Measurements from ENCODE around the gene OBSCN. TPM values are rescaled to one million over a fixed set of nuclear protein-coding genes. Genes with fewer than 3 reads are reported as not detected.
"Not testable (repeated sequence)": the region's sequence is repeated elsewhere in the genome, so short reads cannot be mapped to it uniquely, and the experiment has no call there.

OBSCN gene
- total RNA-seq, 1 donor from 2014 or later, result 15.2 TPM

GRCh38 chr1:228264090-228264829 is 56.4 kb downstream of the OBSCN start:
- no peak for TF ChIP-seq CTCF (IDR thresholded peaks at IDR 0.05)
- peaks cover 7% of the 10 kb centered on the region for H3K36me3 Mint-ChIP-seq (ENCODE audit: unreplicated experiment)
- no peaks in the 10 kb centered on the region for H3K4me1 Mint-ChIP-seq (ENCODE audit: unreplicated experiment)
- H3K4me3 Mint-ChIP-seq (ENCODE audit: unreplicated experiment), result no peak overlapping the region
- H3K9me3 Mint-ChIP-seq (ENCODE audit: unreplicated experiment), result peaks cover 11% of the 10 kb centered on the region
- no peak overlapping the region for H3K27ac Mint-ChIP-seq (ENCODE audit: unreplicated experiment)
- no peaks in the 10 kb centered on the region for H3K27me3 Mint-ChIP-seq (ENCODE audit: unreplicated experiment)
- DNase-seq (ENCODE audit: extremely low spot score, unreplicated experiment), result peak; percentile 68

GRCh38 chr1:228265167-228265566 is 57.3 kb downstream of the OBSCN start:
- peak; percentile 42 for TF ChIP-seq CTCF (IDR thresholded peaks at IDR 0.05)
- DNase-seq (ENCODE audit: extremely low spot score, unreplicated experiment), result no peak
- Mint-ChIP-seq H3K4me1 (ENCODE audit: unreplicated experiment) (no peaks in the 10 kb centered on the region), H3K4me3 (ENCODE audit: unreplicated experiment) (no peak overlapping the region), H3K9me3 (ENCODE audit: unreplicated experiment) (peaks cover 11% of the 10 kb centered on the region), H3K27me3 (ENCODE audit: unreplicated experiment) (no peaks in the 10 kb centered on the region), H3K27ac (ENCODE audit: unreplicated experiment) (no peak overlapping the region), H3K36me3 (ENCODE audit: unreplicated experiment) (peaks cover 7% of the 10 kb centered on the region)

- no peaks in the 10 kb centered on the region for H3K4me1 Mint-ChIP-seq (ENCODE audit: unreplicated experiment)
- TF ChIP-seq CTCF (IDR thresholded peaks at IDR 0.05), result no peak
- H3K27ac Mint-ChIP-seq (ENCODE audit: unreplicated experiment), result no peak overlapping the region
- H3K27me3 Mint-ChIP-seq (ENCODE audit: unreplicated experiment), result no peaks in the 10 kb centered on the region
- H3K9me3 Mint-ChIP-seq (ENCODE audit: unreplicated experiment), result no peaks in the 10 kb centered on the region
- H3K36me3 Mint-ChIP-seq (ENCODE audit: unreplicated experiment), result peaks cover 3% of the 10 kb centered on the region
- no peak overlapping the region for H3K4me3 Mint-ChIP-seq (ENCODE audit: unreplicated experiment)
- peak; percentile 75 for DNase-seq (ENCODE audit: extremely low spot score, unreplicated experiment)
Observed at GRCh38 chr1:228267962-228268880, 60.4 kb downstream of the OBSCN start.

- Mint-ChIP-seq H3K27me3 (ENCODE audit: unreplicated experiment) (no peaks in the 10 kb centered on the region), H3K36me3 (ENCODE audit: unreplicated experiment) (peaks cover 3% of the 10 kb centered on the region), H3K4me3 (ENCODE audit: unreplicated experiment) (no peak overlapping the region), H3K4me1 (ENCODE audit: unreplicated experiment) (no peaks in the 10 kb centered on the region), H3K27ac (ENCODE audit: unreplicated experiment) (no peak overlapping the region), H3K9me3 (ENCODE audit: unreplicated experiment) (no peaks in the 10 kb centered on the region)
- peak; percentile 76 for DNase-seq (ENCODE audit: extremely low spot score, unreplicated experiment)
- TF ChIP-seq CTCF (IDR thresholded peaks at IDR 0.05), result no peak
Observed at GRCh38 chr1:228268881-228269265, 61.0 kb downstream of the OBSCN start.

- DNase-seq (ENCODE audit: extremely low spot score, unreplicated experiment); H3K36me3 Mint-ChIP-seq (ENCODE audit: unreplicated experiment); H3K9me3 Mint-ChIP-seq (ENCODE audit: unreplicated experiment); H3K27me3 Mint-ChIP-seq (ENCODE audit: unreplicated experiment); H3K4me1 Mint-ChIP-seq (ENCODE audit: unreplicated experiment); H3K27ac Mint-ChIP-seq (ENCODE audit: unreplicated experiment); H3K4me3 Mint-ChIP-seq (ENCODE audit: unreplicated experiment): not testable (repeated sequence)
Observed at GRCh38 chr1:228269431-228269830, 61.6 kb downstream of the OBSCN start.
